GM21576 (cell line): ENCODE data around the gene IL17REL.

Experiments
- ATAC-seq: cut with Tn5 transposase; IDR thresholded peaks from one replicate; pipeline ENCODE4 v1.9.1; 2021; ENCODE audit warnings: mild to moderate bottlenecking, moderate library complexity; ENCODE audit not compliant: unreplicated experiment

IL17REL gene

GRCh38 chr22:49969751-49970527, 42.6 kb downstream of the IL17REL start:
- no peak for ATAC-seq

DNA sequence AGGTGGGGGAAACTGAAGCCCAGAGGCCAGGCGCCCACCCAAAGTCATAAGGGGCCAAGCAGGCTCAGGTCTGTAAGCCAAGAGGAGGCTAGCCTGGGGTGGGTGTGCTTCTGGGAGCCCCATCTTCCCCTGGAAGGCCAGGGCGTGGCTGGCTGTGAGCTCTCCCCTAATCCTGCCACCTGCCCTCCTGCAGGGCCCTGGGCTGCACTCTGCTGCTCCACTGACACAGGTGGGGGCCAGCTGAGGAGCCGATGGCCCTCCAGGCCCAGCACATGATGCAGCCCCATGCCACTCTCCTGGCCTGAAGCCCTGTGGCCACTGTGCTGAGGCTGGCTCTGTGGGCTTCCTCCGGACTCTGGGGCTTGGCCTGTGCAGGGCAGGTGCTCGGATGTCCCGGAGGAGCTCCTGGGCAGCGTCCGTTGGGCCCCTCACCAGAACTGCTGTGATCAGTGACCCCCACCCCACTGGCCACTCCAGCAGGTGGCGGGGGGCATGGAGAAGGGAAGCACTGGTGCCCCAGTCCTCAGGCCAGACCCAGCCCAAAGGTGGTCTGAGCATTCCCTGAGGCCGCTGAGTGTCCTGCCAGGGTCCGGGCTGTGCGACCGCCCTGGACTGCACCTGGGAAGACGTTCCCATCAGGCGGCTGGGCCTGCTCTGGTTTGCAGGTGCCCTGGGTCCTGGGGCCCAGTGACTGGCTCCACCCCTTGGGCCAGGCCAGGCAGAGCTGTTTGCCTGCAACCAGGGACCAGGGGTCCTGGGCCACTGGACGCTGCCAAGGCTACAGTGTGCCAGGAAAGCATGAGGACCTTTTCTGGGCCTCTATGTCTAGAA, 43.5 kb downstream of the IL17REL start:
- no peak for ATAC-seq

DNA sequence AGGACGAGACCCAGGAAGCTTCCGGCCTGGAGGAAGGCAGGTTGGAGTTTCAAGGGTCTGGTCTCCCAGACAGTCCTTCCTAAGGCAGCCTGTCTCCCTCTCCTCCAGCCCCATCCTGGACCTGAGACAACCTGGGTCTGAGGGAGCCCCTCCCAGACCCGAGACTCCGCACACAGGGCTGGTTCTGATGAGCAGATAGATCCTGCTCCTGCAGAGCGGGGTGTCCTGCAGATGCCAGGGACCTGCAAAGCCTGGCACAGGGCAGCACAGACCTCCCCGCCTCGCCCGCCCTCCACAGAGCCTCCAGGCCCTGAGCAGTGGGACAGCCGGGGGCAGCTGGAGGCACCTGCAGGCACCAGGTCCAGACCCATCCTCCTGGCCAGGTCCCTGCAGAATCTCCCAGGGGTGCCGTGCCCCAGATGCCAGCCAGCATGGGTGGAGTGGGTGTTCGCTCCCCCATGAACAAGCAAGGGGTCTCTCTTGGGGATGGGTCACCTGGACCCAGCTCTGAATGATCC, 44.2 kb downstream of the IL17REL start:
- no peak for ATAC-seq

- no peak for ATAC-seq
Observed at GRCh38 chr22:49967706-49968208, 44.8 kb downstream of the IL17REL start.

DNA sequence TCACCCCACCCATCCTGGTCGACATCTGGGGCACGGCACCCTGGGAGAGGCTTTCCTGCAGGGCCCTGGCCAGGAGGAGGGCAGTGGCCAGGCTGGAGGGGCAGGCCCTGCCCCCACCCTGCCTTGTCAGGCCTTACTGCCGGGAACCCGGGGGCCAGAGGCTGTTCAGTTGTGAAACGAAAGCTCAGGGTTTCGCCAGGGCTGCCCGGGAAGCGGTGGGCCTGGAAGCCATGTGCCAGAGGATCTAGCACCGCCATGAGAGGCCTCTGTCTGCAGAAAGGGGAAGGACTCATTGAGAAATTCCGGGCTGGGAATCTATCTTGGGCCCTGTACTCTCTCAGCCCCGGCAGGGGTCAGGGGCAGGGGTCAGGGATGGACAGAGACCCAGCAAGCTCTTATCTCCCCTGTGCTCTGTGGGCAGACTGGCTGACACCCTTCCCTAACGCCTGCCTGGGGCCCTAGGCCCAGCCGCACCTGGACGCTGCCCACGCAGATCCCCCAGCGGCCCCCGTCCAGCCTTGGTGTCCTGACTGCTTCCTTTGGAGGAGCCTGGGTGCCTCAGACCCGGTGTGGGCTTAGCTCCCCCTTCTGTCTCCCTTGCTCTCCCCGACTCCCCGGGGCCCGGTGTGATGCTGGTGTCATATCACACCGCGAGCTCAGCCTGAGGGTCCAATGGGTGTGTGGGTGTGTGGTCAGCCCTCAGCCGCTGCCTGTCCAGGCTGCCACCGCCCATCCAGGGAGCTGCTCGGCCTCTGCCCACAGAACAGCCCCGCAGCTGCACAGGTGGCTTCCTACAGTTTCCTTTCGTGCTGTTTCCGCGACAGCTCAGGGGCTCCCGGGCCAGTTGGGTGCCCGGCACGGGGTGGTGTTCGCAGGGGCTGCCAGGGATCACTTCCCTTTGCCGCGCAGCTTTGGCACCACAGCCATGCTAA, 45.5 kb downstream of the IL17REL start:
- no peak for ATAC-seq

DNA sequence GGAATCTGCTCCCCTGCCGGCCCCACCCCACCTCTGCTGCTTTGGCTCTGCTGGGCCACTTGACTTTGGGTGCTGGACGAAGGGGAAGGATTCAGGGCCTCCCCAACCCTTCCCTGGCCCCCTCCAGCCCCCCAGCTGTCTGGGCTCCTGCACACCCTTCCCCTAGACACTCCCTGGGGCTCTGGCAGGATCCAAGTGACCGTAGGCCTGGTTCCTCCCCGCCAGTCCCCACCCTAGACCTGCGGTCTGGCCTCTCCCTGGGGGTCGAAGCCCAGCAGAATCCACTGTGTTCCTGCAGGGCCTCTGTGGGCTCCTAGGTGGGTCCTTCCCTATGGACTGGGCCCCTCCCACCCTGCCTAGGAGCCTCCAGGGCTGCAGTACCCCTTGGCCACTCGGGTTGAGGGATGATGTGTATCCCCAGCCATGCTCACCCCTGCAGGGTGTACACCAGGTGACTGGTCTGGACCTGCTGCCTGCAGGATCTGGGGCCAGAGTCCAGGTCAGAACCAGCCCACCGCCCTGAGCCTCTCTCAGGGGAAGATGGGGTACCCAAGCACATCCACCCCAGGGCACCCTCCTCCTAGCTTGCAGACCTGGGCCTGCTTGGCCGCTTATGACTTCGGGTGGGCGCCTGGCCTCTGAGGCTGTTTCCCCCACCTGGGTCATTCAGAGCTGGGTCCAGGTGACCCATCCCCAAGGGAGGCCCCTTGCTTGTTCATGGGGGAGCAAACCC, 46.4 kb downstream of the IL17REL start:
- ATAC-seq: no peak

- ATAC-seq: no peak
Observed at GRCh38 chr22:49965091-49966040, 47.2 kb downstream of the IL17REL start.

DNA sequence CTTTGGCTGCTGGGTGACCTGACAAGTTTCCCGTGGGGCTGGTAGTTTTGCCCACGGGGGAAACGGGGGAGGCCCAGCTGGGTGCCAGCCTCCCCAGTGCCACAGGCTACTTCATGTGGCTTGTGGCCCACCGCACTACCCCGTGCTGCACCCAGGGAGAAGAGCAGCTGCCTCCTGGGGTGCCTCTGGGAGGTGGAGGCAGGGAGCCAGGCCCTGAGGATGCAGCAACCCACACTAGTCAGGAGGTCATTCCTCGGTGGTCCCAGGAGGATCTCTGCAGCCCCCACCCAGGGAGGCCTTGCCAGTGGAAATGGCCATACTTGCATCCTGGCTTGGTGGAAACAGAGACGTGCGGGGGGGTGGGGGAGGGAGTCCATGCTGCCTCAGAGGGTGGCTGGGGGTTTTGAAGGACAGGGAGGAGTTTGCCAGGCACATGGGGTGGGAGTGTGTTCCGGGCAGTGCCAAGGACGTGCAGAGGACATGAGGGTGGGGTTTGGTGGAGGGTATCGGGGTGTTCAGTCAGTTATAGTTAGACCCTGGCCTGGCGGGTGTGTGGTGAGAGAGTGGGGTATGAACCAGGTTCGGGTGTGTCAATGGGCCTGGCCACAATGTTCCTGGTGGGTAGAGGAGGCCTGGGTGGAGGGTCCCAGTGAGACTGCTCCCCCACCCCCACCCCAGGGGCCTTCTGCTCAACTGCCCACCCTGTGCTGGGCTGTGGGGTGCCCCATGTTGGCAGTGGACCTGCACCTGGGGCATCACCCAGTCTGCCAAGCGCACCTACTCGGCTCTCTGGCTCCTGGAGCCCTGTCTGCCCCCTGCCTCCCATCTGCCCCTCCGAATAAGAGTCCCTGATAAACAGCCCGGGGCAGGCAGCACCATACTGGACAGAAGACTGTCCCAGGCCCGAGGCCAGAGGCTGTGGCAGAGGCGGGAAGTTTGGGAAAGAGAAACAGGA, 48.2 kb downstream of the IL17REL start:
- ATAC-seq: no peak

DNA sequence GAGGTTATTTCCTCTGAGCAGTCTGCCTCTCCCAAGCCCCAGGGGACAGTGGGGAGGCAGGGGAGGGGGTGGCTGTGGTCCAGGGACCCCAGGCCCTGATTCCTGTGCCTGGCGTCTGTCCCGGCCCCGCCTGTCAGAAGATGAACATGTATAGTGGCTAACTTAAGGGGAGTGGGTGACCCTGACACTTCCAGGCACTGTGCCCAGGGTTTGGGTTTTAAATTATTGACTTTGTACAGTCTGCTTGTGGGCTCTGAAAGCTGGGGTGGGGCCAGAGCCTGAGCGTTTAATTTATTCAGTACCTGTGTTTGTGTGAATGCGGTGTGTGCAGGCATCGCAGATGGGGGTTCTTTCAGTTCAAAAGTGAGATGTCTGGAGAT, 48.9 kb downstream of the IL17REL start:
- no peak for ATAC-seq

DNA sequence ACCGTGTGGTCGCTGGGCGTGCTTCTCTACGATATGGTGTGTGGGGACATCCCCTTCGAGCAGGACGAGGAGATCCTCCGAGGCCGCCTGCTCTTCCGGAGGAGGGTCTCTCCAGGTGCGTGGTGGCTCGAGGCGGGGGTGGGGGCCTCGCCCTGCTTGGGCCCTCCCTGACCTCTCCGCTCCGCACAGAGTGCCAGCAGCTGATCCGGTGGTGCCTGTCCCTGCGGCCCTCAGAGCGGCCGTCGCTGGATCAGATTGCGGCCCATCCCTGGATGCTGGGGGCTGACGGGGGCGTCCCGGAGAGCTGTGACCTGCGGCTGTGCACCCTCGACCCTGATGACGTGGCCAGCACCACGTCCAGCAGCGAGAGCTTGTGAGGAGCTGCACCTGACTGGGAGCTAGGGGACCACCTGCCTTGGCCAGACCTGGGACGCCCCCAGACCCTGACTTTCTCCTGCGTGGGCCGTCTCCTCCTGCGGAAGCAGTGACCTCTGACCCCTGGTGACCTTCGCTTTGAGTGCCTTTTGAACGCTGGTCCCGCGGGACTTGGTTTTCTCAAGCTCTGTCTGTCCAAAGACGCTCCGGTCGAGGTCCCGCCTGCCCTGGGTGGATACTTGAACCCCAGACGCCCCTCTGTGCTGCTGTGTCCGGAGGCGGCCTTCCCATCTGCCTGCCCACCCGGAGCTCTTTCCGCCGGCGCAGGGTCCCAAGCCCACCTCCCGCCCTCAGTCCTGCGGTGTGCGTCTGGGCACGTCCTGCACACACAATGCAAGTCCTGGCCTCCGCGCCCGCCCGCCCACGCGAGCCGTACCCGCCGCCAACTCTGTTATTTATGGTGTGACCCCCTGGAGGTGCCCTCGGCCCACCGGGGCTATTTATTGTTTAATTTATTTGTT, 49.6 kb downstream of the IL17REL start:
- ATAC-seq: no peak

DNA sequence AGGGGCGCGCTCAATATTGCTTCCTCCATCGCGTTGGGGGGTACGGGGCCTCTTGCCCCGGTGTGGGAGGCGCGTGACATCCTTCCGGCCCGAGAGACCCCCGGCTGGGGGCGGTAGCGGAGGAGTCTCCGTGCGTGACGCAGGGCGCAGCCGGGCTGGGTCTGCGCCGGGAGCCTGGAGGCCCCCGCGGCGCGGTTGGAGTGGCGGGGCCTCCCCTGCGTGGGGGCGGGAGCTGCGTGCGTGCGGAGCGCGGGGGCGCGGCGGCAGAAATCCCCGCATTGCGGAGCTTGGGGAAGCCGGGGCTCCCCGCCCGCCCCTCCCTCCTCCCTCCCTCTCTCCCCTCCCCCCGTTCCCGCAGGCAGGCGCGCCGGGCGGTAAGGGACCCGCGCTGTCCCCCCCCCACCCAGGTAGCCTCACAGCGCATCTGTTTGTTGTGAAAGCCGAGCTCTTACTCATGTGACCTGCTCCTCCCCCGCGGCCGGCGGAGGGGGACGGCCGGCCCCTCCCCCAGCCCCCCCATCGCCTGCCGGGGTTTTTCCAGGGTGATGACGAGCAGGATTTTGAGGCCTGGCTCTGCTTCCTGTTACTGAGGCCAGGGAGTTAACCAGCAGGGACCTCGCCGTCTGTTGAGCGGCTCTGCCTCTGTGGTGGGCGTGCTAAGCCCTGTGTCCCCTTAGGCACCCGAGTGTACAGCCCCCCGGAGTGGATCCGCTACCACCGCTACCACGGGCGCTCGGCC, 50.4 kb downstream of the IL17REL start:
- no peak for ATAC-seq

- ATAC-seq: no peak
Observed at GRCh38 chr22:49961601-49962011, 51.0 kb downstream of the IL17REL start.

GRCh38 chr22:49961005-49961600, 51.5 kb downstream of the IL17REL start:
- ATAC-seq: no peak

GRCh38 chr22:49960159-49961004, 52.2 kb downstream of the IL17REL start, which contains the start of gene PIM3:
TSS of gene PIM3 (plus strand) at chr22:49960772. CDS start at chr22:49960948, 176 bp downstream.
- ATAC-seq: peak; percentile 61

GRCh38 chr22:49959782-49960158, 52.8 kb downstream of the IL17REL start:
- ATAC-seq: peak; percentile 4
